Liver (tissue), 9 donors: ENCODE data around the gene TAF4. TPM values are rescaled to one million over a fixed set of nuclear protein-coding genes. Genes with fewer than 3 reads are reported as not detected.

Experiments used
- DNase-seq: peaks from one replicate; pipeline ENCODE4 v3.0.0-alpha.2; 2017; ENCODE audit warnings: low spot score
- H3K27ac ChIP-seq, 2 donors: one replicate each; pipeline ENCODE4 v1.7.0; 2013; ENCODE audit warnings: inconsistent platforms in 2 of 2, low read length in 2 of 2, control low read depth in 1 of 2, low read depth in 1 of 2, mild to moderate bottlenecking in 1 of 2
- H3K27me3 ChIP-seq, 4 donors: one replicate each; pipeline versions ENCODE4 v1.6.1 to v1.7.0; 2013; ENCODE audit warnings: low read length in 3 of 4, inconsistent platforms in 1 of 4, mild to moderate bottlenecking in 1 of 4, moderate library complexity in 1 of 4; ENCODE audit not compliant: control insufficient read depth in 4 of 4, insufficient read depth in 4 of 4
- H3K36me3 ChIP-seq, 4 donors: one replicate each; pipeline versions ENCODE4 v1.6.1 to v1.7.0; 2013; ENCODE audit warnings: low read length in 3 of 4, mild to moderate bottlenecking in 3 of 4, low read depth in 1 of 4, moderate library complexity in 1 of 4; ENCODE audit not compliant: control insufficient read depth in 4 of 4, insufficient read depth in 3 of 4
- H3K4me1 ChIP-seq, 4 donors: one replicate each; pipeline versions ENCODE4 v1.6.1 to v1.7.0; 2013; ENCODE audit warnings: low read length in 3 of 4, mild to moderate bottlenecking in 3 of 4, moderate library complexity in 1 of 4; ENCODE audit not compliant: control insufficient read depth in 4 of 4, insufficient read depth in 4 of 4
- H3K4me3 ChIP-seq, 3 donors: one replicate each; pipeline versions ENCODE4 v1.6.1 to v1.7.0; 2013; ENCODE audit warnings: low read length in 3 of 3, control low read depth in 1 of 3, low read depth in 1 of 3, mild to moderate bottlenecking in 1 of 3
- H3K9ac ChIP-seq, 2 donors: one replicate each; pipeline ENCODE4 v1.7.0; 2013; ENCODE audit warnings: low read length in 2 of 2, mild to moderate bottlenecking in 2 of 2, moderate library complexity in 2 of 2, control low read depth in 1 of 2, low read depth in 1 of 2
- H3K9me3 ChIP-seq, 4 donors: one replicate each; pipeline versions ENCODE4 v1.6.1 to v1.7.0; 2013; ENCODE audit warnings: low read length in 3 of 4; ENCODE audit not compliant: control insufficient read depth in 4 of 4
- EGR1 ChIP-seq, 2 donors: IDR thresholded peaks; 2 replicates each; pipeline ENCODE4 v1.6.1; 2016 to 2018; ENCODE audit warnings: antibody characterized with exemption in 2 of 2, low read depth in 2 of 2
- FOXA1 ChIP-seq: IDR thresholded peaks from 2 replicates; pipeline ENCODE4 v1.6.1; 2016; ENCODE audit warnings: antibody characterized with exemption
- FOXA2 ChIP-seq: IDR thresholded peaks from 2 replicates; pipeline ENCODE4 v1.6.1; 2016; ENCODE audit warnings: antibody characterized with exemption
- GABPA ChIP-seq, 2 donors: IDR thresholded peaks in 1 of 2; conservative IDR thresholded peaks in 1 of 2; 2 replicates each; pipeline ENCODE4 v1.6.1; 2016; ENCODE audit warnings: antibody characterized with exemption in 2 of 2, mild to moderate bottlenecking in 1 of 2, moderate library complexity in 1 of 2
- HNF4A ChIP-seq, 2 donors: conservative IDR thresholded peaks; 2 replicates each; pipeline ENCODE4 v1.6.1; 2016; ENCODE audit warnings: antibody characterized with exemption in 2 of 2, mild to moderate bottlenecking in 2 of 2
- HNF4G ChIP-seq: IDR thresholded peaks from 2 replicates; pipeline ENCODE4 v1.6.1; 2016; ENCODE audit warnings: antibody characterized with exemption
- JUND ChIP-seq, 2 donors: IDR thresholded peaks; 2 replicates each; pipeline ENCODE4 v1.6.1; 2016; ENCODE audit warnings: antibody characterized with exemption in 2 of 2
- NR2F2 ChIP-seq: IDR thresholded peaks from 2 replicates; pipeline ENCODE4 v1.6.1; 2016; ENCODE audit warnings: antibody characterized with exemption
- RAD21 ChIP-seq, 2 donors: IDR thresholded peaks; 2 replicates each; pipeline ENCODE4 v1.6.1; 2016; ENCODE audit warnings: antibody characterized with exemption in 2 of 2, mild to moderate bottlenecking in 2 of 2
- RXRA ChIP-seq, 2 donors: IDR thresholded peaks; 2 replicates each; pipeline ENCODE4 v1.6.1; 2017 to 2018; ENCODE audit warnings: antibody characterized with exemption in 2 of 2, mild to moderate bottlenecking in 1 of 2
- SP1 ChIP-seq: IDR thresholded peaks from 2 replicates; pipeline ENCODE4 v1.6.1; 2018; ENCODE audit warnings: antibody characterized with exemption, mild to moderate bottlenecking
- TAF1 ChIP-seq: conservative IDR thresholded peaks from 2 replicates; pipeline ENCODE4 v1.6.1; 2016; ENCODE audit warnings: antibody characterized with exemption, mild to moderate bottlenecking
- YY1 ChIP-seq: IDR thresholded peaks from 2 replicates; pipeline ENCODE4 v1.6.1; 2016; ENCODE audit warnings: antibody characterized with exemption, mild to moderate bottlenecking
- WGBS: extraction: QIAGEN DNeasy Blood & Tissue Kit; methylation state at CpG from one replicate; pipeline ENCODE4 v1.1.7; 2013; 5-methylcytosine and 5-hydroxymethylcytosine counted together
- polyA plus RNA-seq, 2 donors: library from polyadenylated mRNA; stranded (reverse) in 1 of 2; unstranded in 1 of 2; fragments of 200-250 nt in 1 of 2; fragments of >200 nt in 1 of 2; fragmentation: Nextera tagmentation in 1 of 2; extraction: Ambion mirVana in 1 of 2; gene quantifications; one replicate each; pipeline versions ENCODE4 v1.2.1 to v1.2.3, GENCODE V29; 2013 to 2015
- total RNA-seq, 2 donors: library from RNA; depleted of rRNA; stranded (reverse); fragments of >200 nt; gene quantifications; one replicate each; pipeline ENCODE4 v1.2.3, GENCODE V29; 2014
- TF ChIP-seq, protein P1 (sequence below): IDR thresholded peaks from 2 replicates; pipeline ENCODE4 v1.6.1; 2016; ENCODE audit warnings: antibody characterized with exemption
- TF ChIP-seq, protein P2 (sequence below): IDR thresholded peaks from 2 replicates; pipeline ENCODE4 v1.6.1; 2016; ENCODE audit warnings: antibody characterized with exemption
- TF ChIP-seq, protein P3 (sequence below): IDR thresholded peaks from 2 replicates; pipeline ENCODE4 v1.6.1; 2016; ENCODE audit warnings: antibody characterized with exemption, mild to moderate bottlenecking
- TF ChIP-seq, protein P4 (sequence below): IDR thresholded peaks from 2 replicates; pipeline ENCODE4 v1.6.1; 2016; ENCODE audit warnings: antibody characterized with exemption
- TF ChIP-seq, protein P5 (sequence below): fragments of 150-350 bp; IDR thresholded peaks from 2 replicates; pipeline ENCODE4 v1.5.1; 2017; ENCODE audit warnings: improper control_type of control experiment, low read depth, low read length; ENCODE audit not compliant: missing input control
- donor health status: healthy.
- donor health status: healthy.
- donor health status: healthy.
- donor health status: healthy.
- donor health status: healthy.

The TAF4 gene
- total and polyA plus RNA-seq, 4 donors: 2.0 to 11.8 (median 5.6) TPM

DNA sequence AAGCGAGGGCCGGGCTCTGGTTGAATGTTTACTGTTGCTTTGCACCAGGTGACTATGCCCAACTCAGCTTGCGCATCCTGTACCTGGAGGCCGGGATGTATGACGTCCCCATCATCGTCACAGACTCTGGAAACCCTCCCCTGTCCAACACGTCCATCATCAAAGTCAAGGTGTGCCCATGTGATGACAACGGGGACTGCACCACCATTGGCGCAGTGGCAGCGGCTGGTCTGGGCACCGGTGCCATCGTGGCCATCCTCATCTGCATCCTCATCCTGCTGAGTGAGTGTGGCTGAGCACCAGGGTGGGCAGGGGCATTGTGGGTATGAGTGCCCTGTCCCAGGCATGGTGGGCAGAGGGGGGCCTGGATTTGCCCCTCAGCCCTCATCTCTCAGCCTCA lies 136.1 kb downstream of the TAF4 start:
- TF ChIP-seq HNF4A (conservative IDR thresholded peaks at IDR 0.05): no peak
- TF ChIP-seq, protein P1, sequence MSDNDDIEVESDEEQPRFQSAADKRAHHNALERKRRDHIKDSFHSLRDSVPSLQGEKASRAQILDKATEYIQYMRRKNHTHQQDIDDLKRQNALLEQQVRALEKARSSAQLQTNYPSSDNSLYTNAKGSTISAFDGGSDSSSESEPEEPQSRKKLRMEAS: no peak
- TF ChIP-seq HNF4G: no peak
- no peak for TF ChIP-seq YY1
- TF ChIP-seq, protein P2, sequence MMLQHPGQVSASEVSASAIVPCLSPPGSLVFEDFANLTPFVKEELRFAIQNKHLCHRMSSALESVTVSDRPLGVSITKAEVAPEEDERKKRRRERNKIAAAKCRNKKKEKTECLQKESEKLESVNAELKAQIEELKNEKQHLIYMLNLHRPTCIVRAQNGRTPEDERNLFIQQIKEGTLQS: no peak
- no peak for TF ChIP-seq GABPA (IDR thresholded peaks at IDR 0.05 in 1 of 2, conservative IDR thresholded peaks at IDR 0.05 in 1 of 2)
- no peak for TF ChIP-seq JUND (IDR thresholded peaks at IDR 0.05)
- no peak for TF ChIP-seq TAF1
- no peak for TF ChIP-seq FOXA2
- TF ChIP-seq, protein P3, sequence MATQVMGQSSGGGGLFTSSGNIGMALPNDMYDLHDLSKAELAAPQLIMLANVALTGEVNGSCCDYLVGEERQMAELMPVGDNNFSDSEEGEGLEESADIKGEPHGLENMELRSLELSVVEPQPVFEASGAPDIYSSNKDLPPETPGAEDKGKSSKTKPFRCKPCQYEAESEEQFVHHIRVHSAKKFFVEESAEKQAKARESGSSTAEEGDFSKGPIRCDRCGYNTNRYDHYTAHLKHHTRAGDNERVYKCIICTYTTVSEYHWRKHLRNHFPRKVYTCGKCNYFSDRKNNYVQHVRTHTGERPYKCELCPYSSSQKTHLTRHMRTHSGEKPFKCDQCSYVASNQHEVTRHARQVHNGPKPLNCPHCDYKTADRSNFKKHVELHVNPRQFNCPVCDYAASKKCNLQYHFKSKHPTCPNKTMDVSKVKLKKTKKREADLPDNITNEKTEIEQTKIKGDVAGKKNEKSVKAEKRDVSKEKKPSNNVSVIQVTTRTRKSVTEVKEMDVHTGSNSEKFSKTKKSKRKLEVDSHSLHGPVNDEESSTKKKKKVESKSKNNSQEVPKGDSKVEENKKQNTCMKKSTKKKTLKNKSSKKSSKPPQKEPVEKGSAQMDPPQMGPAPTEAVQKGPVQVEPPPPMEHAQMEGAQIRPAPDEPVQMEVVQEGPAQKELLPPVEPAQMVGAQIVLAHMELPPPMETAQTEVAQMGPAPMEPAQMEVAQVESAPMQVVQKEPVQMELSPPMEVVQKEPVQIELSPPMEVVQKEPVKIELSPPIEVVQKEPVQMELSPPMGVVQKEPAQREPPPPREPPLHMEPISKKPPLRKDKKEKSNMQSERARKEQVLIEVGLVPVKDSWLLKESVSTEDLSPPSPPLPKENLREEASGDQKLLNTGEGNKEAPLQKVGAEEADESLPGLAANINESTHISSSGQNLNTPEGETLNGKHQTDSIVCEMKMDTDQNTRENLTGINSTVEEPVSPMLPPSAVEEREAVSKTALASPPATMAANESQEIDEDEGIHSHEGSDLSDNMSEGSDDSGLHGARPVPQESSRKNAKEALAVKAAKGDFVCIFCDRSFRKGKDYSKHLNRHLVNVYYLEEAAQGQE: no peak
- TF ChIP-seq RXRA (IDR thresholded peaks at IDR 0.05): no peak
- TF ChIP-seq, protein P4, sequence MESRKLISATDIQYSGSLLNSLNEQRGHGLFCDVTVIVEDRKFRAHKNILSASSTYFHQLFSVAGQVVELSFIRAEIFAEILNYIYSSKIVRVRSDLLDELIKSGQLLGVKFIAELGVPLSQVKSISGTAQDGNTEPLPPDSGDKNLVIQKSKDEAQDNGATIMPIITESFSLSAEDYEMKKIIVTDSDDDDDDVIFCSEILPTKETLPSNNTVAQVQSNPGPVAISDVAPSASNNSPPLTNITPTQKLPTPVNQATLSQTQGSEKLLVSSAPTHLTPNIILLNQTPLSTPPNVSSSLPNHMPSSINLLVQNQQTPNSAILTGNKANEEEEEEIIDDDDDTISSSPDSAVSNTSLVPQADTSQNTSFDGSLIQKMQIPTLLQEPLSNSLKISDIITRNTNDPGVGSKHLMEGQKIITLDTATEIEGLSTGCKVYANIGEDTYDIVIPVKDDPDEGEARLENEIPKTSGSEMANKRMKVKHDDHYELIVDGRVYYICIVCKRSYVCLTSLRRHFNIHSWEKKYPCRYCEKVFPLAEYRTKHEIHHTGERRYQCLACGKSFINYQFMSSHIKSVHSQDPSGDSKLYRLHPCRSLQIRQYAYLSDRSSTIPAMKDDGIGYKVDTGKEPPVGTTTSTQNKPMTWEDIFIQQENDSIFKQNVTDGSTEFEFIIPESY: no peak
- TF ChIP-seq RAD21 (IDR thresholded peaks at IDR 0.05): no peak
- no peak for TF ChIP-seq FOXA1
- TF ChIP-seq EGR1 (IDR thresholded peaks at IDR 0.05; ENCODE audit: low read depth in 2 of 2): no peak
- TF ChIP-seq NR2F2: no peak
- TF ChIP-seq, protein P5, sequence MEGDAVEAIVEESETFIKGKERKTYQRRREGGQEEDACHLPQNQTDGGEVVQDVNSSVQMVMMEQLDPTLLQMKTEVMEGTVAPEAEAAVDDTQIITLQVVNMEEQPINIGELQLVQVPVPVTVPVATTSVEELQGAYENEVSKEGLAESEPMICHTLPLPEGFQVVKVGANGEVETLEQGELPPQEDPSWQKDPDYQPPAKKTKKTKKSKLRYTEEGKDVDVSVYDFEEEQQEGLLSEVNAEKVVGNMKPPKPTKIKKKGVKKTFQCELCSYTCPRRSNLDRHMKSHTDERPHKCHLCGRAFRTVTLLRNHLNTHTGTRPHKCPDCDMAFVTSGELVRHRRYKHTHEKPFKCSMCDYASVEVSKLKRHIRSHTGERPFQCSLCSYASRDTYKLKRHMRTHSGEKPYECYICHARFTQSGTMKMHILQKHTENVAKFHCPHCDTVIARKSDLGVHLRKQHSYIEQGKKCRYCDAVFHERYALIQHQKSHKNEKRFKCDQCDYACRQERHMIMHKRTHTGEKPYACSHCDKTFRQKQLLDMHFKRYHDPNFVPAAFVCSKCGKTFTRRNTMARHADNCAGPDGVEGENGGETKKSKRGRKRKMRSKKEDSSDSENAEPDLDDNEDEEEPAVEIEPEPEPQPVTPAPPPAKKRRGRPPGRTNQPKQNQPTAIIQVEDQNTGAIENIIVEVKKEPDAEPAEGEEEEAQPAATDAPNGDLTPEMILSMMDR: no peak
- TF ChIP-seq SP1: no peak
- Histone ChIP-seq H3K9me3 (no peaks in the 10 kb centered on the region), H3K27ac (no peak overlapping the region), H3K4me1 (no peaks in the 10 kb centered on the region), H3K4me3 (no peak overlapping the region), H3K36me3 (no peaks in the 10 kb centered on the region), H3K9ac (no peak overlapping the region), H3K27me3 (no peaks in the 10 kb centered on the region)
- DNase-seq: no peak
- 94% methylated on average over 12 of the region's 12 CpGs for WGBS
